ENCODE results near the gene PRRX2.

- TF ChIP-seq, protein P1, sequence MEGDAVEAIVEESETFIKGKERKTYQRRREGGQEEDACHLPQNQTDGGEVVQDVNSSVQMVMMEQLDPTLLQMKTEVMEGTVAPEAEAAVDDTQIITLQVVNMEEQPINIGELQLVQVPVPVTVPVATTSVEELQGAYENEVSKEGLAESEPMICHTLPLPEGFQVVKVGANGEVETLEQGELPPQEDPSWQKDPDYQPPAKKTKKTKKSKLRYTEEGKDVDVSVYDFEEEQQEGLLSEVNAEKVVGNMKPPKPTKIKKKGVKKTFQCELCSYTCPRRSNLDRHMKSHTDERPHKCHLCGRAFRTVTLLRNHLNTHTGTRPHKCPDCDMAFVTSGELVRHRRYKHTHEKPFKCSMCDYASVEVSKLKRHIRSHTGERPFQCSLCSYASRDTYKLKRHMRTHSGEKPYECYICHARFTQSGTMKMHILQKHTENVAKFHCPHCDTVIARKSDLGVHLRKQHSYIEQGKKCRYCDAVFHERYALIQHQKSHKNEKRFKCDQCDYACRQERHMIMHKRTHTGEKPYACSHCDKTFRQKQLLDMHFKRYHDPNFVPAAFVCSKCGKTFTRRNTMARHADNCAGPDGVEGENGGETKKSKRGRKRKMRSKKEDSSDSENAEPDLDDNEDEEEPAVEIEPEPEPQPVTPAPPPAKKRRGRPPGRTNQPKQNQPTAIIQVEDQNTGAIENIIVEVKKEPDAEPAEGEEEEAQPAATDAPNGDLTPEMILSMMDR (conservative IDR thresholded peaks at IDR 0.05; ENCODE audit: low read depth, low read length), result no peak
- no peak for TF ChIP-seq EZH2 (IDR thresholded peaks at IDR 0.05; ENCODE audit: borderline replicate concordance, low read depth, low read length, poor library complexity, severe bottlenecking)
Observed at GRCh38 chr9:129669946-129670345, 4.5 kb downstream of the PRRX2 start.
